Amygdala (tissue), 56 donors: ENCODE measurements around the gene RAET1G.

Experiments used
- DNase-seq, 56 donors: peaks; one replicate each; lab custom pipeline; 2025; lab: John Stamatoyannopoulos, UW

RAET1G gene

DNA sequence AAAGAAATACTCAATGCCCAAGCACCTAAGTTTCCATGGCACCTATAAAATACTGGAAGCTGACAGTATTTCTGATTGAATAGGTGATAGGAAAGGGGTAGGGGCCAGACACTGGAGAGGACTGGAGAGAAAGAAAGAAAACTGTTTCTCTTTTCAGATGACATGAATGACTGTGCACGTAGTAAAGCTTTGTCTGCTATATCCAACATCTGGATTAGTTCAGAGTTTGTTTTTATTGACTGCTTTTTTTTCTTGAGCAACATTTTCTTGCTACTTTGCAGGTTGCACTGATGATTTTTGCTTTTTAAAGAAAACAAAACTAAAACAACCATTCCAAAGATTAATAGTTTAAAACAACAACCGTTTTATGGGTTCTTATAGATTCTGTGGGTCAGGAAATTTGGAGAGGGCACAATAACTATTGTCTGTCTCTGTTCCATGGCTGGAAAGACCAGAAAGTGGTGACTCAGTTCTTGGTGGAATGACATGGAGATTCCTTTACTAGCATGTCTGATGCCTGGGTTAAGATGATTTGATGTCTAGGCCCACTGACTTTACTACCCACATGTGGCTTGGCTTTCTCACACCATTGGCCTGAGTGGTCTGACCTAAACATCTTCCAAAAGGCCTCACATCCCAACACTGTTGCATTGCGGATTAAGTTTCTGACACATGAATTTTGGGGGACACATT, 46.5 kb downstream of the RAET1G start:
- DNase-seq = no peak

DNA sequence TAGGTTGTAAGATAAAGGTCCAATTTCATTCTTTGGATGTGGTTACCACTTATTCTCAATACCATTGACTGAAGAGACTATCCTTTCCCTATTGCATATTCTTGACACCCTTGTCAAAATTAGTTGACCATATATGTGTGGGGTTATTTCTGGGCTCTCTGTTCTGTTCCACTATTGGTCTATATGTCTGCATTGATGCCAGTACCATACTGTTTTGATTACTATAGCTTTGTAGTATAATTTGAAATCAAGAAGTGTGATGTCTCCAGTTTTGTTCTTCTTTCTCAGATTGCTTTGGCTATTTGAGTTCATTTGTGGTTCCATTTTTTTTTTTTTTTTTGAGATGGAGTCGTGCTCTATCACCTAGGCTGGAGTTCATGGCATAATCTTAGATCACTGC, 50.7 kb downstream of the RAET1G start:
- no peak for DNase-seq

DNA sequence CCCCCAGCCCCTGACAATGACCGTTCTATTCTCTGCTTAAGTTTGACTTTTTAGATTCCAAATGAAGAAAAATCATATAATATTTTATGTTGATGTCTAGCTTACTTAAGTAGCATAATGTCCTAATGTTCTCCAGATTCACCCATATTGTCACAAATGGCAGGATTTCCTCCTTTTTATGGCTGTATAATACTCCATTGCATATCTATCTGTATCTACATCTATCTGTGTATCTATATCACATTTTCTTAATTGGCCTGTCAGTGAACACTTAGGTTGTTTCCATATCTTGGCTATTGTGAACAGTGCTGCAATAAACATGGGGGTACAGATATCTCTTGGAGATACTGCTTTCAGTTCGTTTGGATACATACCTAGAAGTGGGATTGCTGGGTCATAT, 51.7 kb downstream of the RAET1G start:
- DNase-seq = no peak

GRCh38 chr6:149869275-149869892, 53.5 kb downstream of the RAET1G start:
- DNase-seq = no peak

DNA sequence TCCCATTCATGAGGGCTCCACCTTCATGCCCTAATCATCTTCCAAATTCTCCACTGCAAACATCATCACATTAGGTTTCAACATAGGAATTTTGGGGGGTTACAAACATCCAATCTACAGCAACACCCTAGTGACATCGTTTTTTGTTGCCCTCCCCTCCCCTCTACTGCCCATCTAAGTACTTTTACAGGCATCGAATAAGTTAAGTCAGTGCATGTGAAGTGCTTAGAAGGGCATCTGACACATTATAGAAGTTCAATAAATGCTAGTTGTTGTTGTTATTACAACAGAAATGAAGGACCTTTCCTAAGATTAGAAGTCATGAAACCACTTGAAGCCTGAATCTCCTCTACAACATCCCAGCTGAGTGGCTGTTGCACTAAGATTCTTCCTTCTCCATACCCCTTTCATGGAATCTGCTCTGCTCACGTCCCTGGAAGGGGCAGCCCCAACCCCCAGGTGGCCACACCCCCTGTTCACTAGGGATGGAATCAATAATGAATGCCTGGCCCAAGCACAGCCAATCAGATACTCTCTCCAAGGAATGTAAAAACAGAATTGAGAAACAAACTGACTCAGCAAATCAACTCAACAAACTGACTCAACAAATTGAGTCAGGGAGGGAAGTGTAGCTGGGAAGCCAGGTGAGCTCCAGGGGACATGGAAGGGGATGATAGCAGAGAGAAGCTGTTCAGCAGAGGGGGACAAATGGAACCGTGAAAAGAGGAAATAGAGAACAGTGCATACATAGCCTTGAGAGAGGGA, 54.9 kb downstream of the RAET1G start:
- no peak for DNase-seq
